Liver (tissue), 9 donors: ENCODE data around the gene ATP6V1E1. TPM values are rescaled to one million over a fixed set of nuclear protein-coding genes. Genes with fewer than 3 reads are reported as not detected.

ENCODE experiments used
- DNase-seq: peaks from one replicate; pipeline ENCODE4 v3.0.0-alpha.2; 2017; ENCODE audit warnings: low spot score
- H3K27ac ChIP-seq, 2 donors: one replicate each; pipeline ENCODE4 v1.7.0; 2013; ENCODE audit warnings: inconsistent platforms in 2 of 2, low read length in 2 of 2, control low read depth in 1 of 2, low read depth in 1 of 2, mild to moderate bottlenecking in 1 of 2
- H3K27me3 ChIP-seq, 4 donors: one replicate each; pipeline versions ENCODE4 v1.6.1 to v1.7.0; 2013; ENCODE audit warnings: low read length in 3 of 4, inconsistent platforms in 1 of 4, mild to moderate bottlenecking in 1 of 4, moderate library complexity in 1 of 4; ENCODE audit not compliant: control insufficient read depth in 4 of 4, insufficient read depth in 4 of 4
- H3K36me3 ChIP-seq, 4 donors: one replicate each; pipeline versions ENCODE4 v1.6.1 to v1.7.0; 2013; ENCODE audit warnings: low read length in 3 of 4, mild to moderate bottlenecking in 3 of 4, low read depth in 1 of 4, moderate library complexity in 1 of 4; ENCODE audit not compliant: control insufficient read depth in 4 of 4, insufficient read depth in 3 of 4
- H3K4me1 ChIP-seq, 4 donors: one replicate each; pipeline versions ENCODE4 v1.6.1 to v1.7.0; 2013; ENCODE audit warnings: low read length in 3 of 4, mild to moderate bottlenecking in 3 of 4, moderate library complexity in 1 of 4; ENCODE audit not compliant: control insufficient read depth in 4 of 4, insufficient read depth in 4 of 4
- H3K4me3 ChIP-seq, 3 donors: one replicate each; pipeline versions ENCODE4 v1.6.1 to v1.7.0; 2013; ENCODE audit warnings: low read length in 3 of 3, control low read depth in 1 of 3, low read depth in 1 of 3, mild to moderate bottlenecking in 1 of 3
- H3K9ac ChIP-seq, 2 donors: one replicate each; pipeline ENCODE4 v1.7.0; 2013; ENCODE audit warnings: low read length in 2 of 2, mild to moderate bottlenecking in 2 of 2, moderate library complexity in 2 of 2, control low read depth in 1 of 2, low read depth in 1 of 2
- H3K9me3 ChIP-seq, 4 donors: one replicate each; pipeline versions ENCODE4 v1.6.1 to v1.7.0; 2013; ENCODE audit warnings: low read length in 3 of 4; ENCODE audit not compliant: control insufficient read depth in 4 of 4
- ATF3 ChIP-seq: IDR thresholded peaks from 2 replicates; pipeline ENCODE4 v1.6.1; 2016; ENCODE audit warnings: antibody characterized with exemption
- CTCF ChIP-seq: fragments of 150-350 bp; IDR thresholded peaks from 2 replicates; pipeline ENCODE4 v1.5.1; 2017; ENCODE audit warnings: improper control_type of control experiment, low read depth, low read length; ENCODE audit not compliant: missing input control
- EGR1 ChIP-seq, 2 donors: IDR thresholded peaks; 2 replicates each; pipeline ENCODE4 v1.6.1; 2016 to 2018; ENCODE audit warnings: antibody characterized with exemption in 2 of 2, low read depth in 2 of 2
- FOXA1 ChIP-seq: IDR thresholded peaks from 2 replicates; pipeline ENCODE4 v1.6.1; 2016; ENCODE audit warnings: antibody characterized with exemption
- HNF4A ChIP-seq, 2 donors: conservative IDR thresholded peaks; 2 replicates each; pipeline ENCODE4 v1.6.1; 2016; ENCODE audit warnings: antibody characterized with exemption in 2 of 2, mild to moderate bottlenecking in 2 of 2
- HNF4G ChIP-seq: IDR thresholded peaks from 2 replicates; pipeline ENCODE4 v1.6.1; 2016; ENCODE audit warnings: antibody characterized with exemption
- JUND ChIP-seq, 2 donors: IDR thresholded peaks; 2 replicates each; pipeline ENCODE4 v1.6.1; 2016; ENCODE audit warnings: antibody characterized with exemption in 2 of 2
- MAX ChIP-seq: IDR thresholded peaks from 2 replicates; pipeline ENCODE4 v1.6.1; 2016; ENCODE audit warnings: antibody characterized with exemption
- NR2F2 ChIP-seq: IDR thresholded peaks from 2 replicates; pipeline ENCODE4 v1.6.1; 2016; ENCODE audit warnings: antibody characterized with exemption
- RAD21 ChIP-seq, 2 donors: IDR thresholded peaks; 2 replicates each; pipeline ENCODE4 v1.6.1; 2016; ENCODE audit warnings: antibody characterized with exemption in 2 of 2, mild to moderate bottlenecking in 2 of 2
- REST ChIP-seq: IDR thresholded peaks from 2 replicates; pipeline ENCODE4 v1.6.1; 2016; ENCODE audit warnings: antibody characterized with exemption, mild to moderate bottlenecking
- SP1 ChIP-seq: IDR thresholded peaks from 2 replicates; pipeline ENCODE4 v1.6.1; 2018; ENCODE audit warnings: antibody characterized with exemption, mild to moderate bottlenecking
- TAF1 ChIP-seq: conservative IDR thresholded peaks from 2 replicates; pipeline ENCODE4 v1.6.1; 2016; ENCODE audit warnings: antibody characterized with exemption, mild to moderate bottlenecking
- YY1 ChIP-seq: IDR thresholded peaks from 2 replicates; pipeline ENCODE4 v1.6.1; 2016; ENCODE audit warnings: antibody characterized with exemption, mild to moderate bottlenecking
- ZBTB33 ChIP-seq: IDR thresholded peaks from 2 replicates; pipeline ENCODE4 v1.6.1; 2016; ENCODE audit warnings: antibody characterized with exemption
- WGBS: extraction: QIAGEN DNeasy Blood & Tissue Kit; methylation state at CpG from one replicate; pipeline ENCODE4 v1.1.7; 2013; 5-methylcytosine and 5-hydroxymethylcytosine counted together
- polyA plus RNA-seq, 2 donors: library from polyadenylated mRNA; stranded (reverse) in 1 of 2; unstranded in 1 of 2; fragments of 200-250 nt in 1 of 2; fragments of >200 nt in 1 of 2; fragmentation: Nextera tagmentation in 1 of 2; extraction: Ambion mirVana in 1 of 2; gene quantifications; one replicate each; pipeline versions ENCODE4 v1.2.1 to v1.2.3, GENCODE V29; 2013 to 2015
- total RNA-seq, 2 donors: library from RNA; depleted of rRNA; stranded (reverse); fragments of >200 nt; gene quantifications; one replicate each; pipeline ENCODE4 v1.2.3, GENCODE V29; 2014
- donor health status: healthy.
- donor health status: healthy.
- donor health status: healthy.
- donor health status: healthy.
- donor health status: healthy.

ATP6V1E1 gene
- total and polyA plus RNA-seq, 4 donors: 44.6 to 53.1 (median 49.1) TPM

- no peak for TF ChIP-seq CTCF
Measured at GRCh38 chr22:17548756-17549035, 79.9 kb downstream of the ATP6V1E1 start (continued).

GRCh38 chr22:17548010-17548755 is 80.4 kb downstream of the ATP6V1E1 start:
- Histone ChIP-seq H3K36me3 (peaks cover 8 to 45% (median 24%) of the 10 kb centered on the region in 4 donors), H3K9ac (no peak overlapping the region), H3K9me3 (no peaks in the 10 kb centered on the region), H3K27me3 (no peaks in the 10 kb centered on the region), H3K4me1 (no peaks in the 10 kb centered on the region), H3K27ac (no peak overlapping the region), H3K4me3 (no peak overlapping the region)
- WGBS: 96% methylated on average over 23 of the region's 23 CpGs
- TF ChIP-seq ZBTB33 (no peak), HNF4A (conservative IDR thresholded peaks at IDR 0.05) (no peak), TAF1 (no peak), ATF3 (no peak), MAX (no peak), FOXA1 (no peak)
- DNase-seq: no peak

GRCh38 chr22:17542452-17542851 is 86.1 kb downstream of the ATP6V1E1 start:
- Histone ChIP-seq H3K27ac (no peak overlapping the region), H3K36me3 (peaks cover 6 to 34% (median 28%) of the 10 kb centered on the region in 4 donors), H3K4me3 (no peak overlapping the region), H3K27me3 (no peaks in the 10 kb centered on the region), H3K9me3 (no peaks in the 10 kb centered on the region), H3K4me1 (no peaks in the 10 kb centered on the region), H3K9ac (no peak overlapping the region)
- WGBS: 97% methylated on average over 14 of the region's 14 CpGs
- TF ChIP-seq FOXA1 (no peak), NR2F2 (no peak), REST (no peak), JUND (IDR thresholded peaks at IDR 0.05) (no peak), YY1 (no peak), EGR1 (IDR thresholded peaks at IDR 0.05; ENCODE audit: low read depth in 2 of 2) (no peak), CTCF (no peak), HNF4G (no peak), SP1 (no peak), RAD21 (IDR thresholded peaks at IDR 0.05) (no peak)
- DNase-seq: no peak
